Measurements from ENCODE around the gene SPSB1.

The SPSB1 gene

GRCh38 chr1:9267827-9268581 lies 24.7 kb upstream of the SPSB1 start:
- TF ChIP-seq, protein P1, sequence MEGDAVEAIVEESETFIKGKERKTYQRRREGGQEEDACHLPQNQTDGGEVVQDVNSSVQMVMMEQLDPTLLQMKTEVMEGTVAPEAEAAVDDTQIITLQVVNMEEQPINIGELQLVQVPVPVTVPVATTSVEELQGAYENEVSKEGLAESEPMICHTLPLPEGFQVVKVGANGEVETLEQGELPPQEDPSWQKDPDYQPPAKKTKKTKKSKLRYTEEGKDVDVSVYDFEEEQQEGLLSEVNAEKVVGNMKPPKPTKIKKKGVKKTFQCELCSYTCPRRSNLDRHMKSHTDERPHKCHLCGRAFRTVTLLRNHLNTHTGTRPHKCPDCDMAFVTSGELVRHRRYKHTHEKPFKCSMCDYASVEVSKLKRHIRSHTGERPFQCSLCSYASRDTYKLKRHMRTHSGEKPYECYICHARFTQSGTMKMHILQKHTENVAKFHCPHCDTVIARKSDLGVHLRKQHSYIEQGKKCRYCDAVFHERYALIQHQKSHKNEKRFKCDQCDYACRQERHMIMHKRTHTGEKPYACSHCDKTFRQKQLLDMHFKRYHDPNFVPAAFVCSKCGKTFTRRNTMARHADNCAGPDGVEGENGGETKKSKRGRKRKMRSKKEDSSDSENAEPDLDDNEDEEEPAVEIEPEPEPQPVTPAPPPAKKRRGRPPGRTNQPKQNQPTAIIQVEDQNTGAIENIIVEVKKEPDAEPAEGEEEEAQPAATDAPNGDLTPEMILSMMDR (IDR thresholded peaks at IDR 0.05) = no peak

- TF ChIP-seq, protein P1 (IDR thresholded peaks at IDR 0.05) = no peak
Observed at GRCh38 chr1:9269078-9269501, 23.6 kb upstream of the SPSB1 start.

DNA sequence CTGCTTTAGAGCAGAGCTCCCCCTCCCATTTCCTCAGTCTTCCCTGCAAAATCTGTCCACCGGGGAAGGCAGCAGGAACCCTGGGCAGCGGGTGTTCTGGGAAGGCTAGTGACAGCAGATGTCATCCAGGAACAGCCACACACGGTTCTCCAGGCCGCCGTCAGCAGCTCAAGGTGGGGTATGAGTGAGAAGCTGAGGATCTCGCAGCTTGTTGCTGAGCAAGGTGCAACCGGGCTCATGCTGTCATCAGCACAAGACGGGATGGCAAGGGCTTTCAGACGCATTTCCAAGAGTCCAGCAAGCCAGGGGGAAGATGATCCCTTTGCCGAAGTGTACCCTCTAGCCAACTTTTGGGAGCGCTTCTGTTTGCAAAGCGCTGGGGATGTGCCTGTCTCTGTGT lies 23.0 kb upstream of the SPSB1 start:
- TF ChIP-seq, protein P1 (IDR thresholded peaks at IDR 0.05) = no peak

DNA sequence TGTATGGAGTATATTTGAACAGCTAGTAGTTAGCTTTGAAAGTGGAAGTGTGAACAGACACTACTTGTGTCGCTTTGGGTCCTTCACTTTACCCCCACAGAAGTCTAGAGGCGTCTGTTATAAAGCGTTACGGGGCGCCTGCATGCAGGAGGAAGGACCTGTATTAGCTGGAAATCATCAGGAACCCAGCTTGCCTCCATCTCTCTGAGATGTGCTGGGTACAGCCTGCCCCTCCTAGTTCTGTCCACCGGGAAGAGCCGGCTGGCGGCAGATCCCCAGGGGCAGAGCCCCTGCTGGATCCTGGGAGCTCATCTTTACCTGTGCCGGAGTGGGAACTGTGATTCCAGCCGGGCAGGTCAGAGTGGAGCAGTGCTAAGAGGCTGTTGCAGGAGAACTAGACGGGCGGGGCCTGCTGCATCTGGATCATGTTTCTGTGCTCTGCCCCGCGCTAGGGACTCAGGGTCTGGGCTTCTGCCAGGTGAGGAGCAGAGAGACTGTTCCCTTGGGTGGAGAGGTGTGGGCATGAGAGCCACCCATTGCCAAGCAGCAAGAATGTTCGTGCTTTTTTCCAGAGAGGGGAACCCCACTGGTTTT lies 22.3 kb upstream of the SPSB1 start:
- TF ChIP-seq, protein P1 (IDR thresholded peaks at IDR 0.05) = no peak

GRCh38 chr1:9271283-9271682 lies 21.4 kb upstream of the SPSB1 start:
- TF ChIP-seq, protein P1 (IDR thresholded peaks at IDR 0.05) = no peak

- TF ChIP-seq, protein P1 (IDR thresholded peaks at IDR 0.05) = no peak
Observed at GRCh38 chr1:9271861-9272595, 20.7 kb upstream of the SPSB1 start.

DNA sequence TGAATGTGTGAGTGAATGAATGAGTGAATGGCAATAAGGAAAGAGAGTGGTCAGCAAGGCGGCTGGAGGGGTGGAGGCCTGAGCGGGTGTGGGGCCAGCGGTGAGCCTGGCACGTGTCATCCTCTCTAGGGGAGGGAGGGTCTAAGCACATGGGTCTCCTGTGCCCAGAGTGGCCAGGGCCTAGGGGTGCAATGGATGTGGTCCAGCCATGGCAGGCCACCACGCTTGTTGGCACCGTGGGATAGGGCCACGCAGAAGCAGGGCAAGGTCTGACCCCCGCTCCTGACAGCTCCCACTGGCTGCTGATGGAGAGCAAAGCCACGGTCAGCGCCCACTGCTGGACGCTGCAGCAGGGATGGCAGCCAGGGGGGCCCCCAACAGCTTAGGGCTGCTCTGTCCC lies 19.5 kb upstream of the SPSB1 start:
- TF ChIP-seq, protein P1 (IDR thresholded peaks at IDR 0.05) = no peak
